ENCODE measurements around the gene NANOS3.

GRCh38 chr19:13856497-13856896, 20.4 kb upstream of the NANOS3 start:
- TF ChIP-seq CTCF (IDR thresholded peaks at IDR 0.05) = no peak
- no peak for TF ChIP-seq POLR2AphosphoS5 (IDR thresholded peaks at IDR 0.05)
- TF ChIP-seq POLR2A (IDR thresholded peaks at IDR 0.05) = no peak

Measured in transverse colon (tissue), 4 donors.